Caco-2 (cell line): ENCODE measurements around the gene ZNF385A. TPM values are rescaled to one million over a fixed set of nuclear protein-coding genes. Genes with fewer than 3 reads are reported as not detected.

Source experiments
- BruUV-seq: library from RNA; stranded (reverse); fragments of 400-500 nt; replicated peaks from 2 replicates; lab custom pipeline; 2021; lab: Mats Ljungman, UMichigan
- CTCF ChIA-PET: fragments of 300-600 bp; sonication (Branson Sonifier 250); formaldehyde crosslinking; loops from one replicate; lab custom pipeline; 2022; ENCODE audit warnings: antibody characterized with exemption; lab: Charles Lee
- POLR2A ChIA-PET: fragments of 300-600 bp; sonication (Branson Sonifier 250); formaldehyde crosslinking; loops from one replicate; lab custom pipeline; 2022; ENCODE audit warnings: antibody characterized with exemption; lab: Charles Lee
- DNase-seq, 2 experiments: peaks; one replicate each; pipeline versions ENCODE4 v3.0.0 to v3.0.0-alpha.2; 2020 to 2022
- H3K27me3 ChIP-seq: replicated peaks from 2 replicates; pipeline ENCODE4 v1.6.0; 2011; ENCODE audit warnings: low read length; ENCODE audit not compliant: control insufficient read depth, insufficient read depth
- H3K36me3 ChIP-seq: 2 replicates; pipeline ENCODE4 v1.5.1; 2011; ENCODE audit warnings: low read length; ENCODE audit not compliant: control insufficient read depth, insufficient read depth
- H3K4me1 ChIP-seq: fragments of 250-450 bp; sonication (Bioruptor Pico); 2 replicates; pipeline ENCODE4 v1.5.1; 2020; ENCODE audit warnings: mild to moderate bottlenecking
- H3K4me3 ChIP-seq: 2 replicates; pipeline ENCODE4 v1.5.1; 2011; ENCODE audit warnings: low read depth, mild to moderate bottlenecking, control low read depth, low read length
- H3K9me3 ChIP-seq: fragments of 250-450 bp; sonication (Bioruptor Pico); 2 replicates; pipeline ENCODE4 v1.5.1; 2020; ENCODE audit warnings: mild to moderate bottlenecking, moderate library complexity
- H3K27ac Mint-ChIP-seq: one replicate; pipeline ENCODE4 v1.8.0; 2022; ENCODE audit warnings: mixed read lengths; ENCODE audit not compliant: unreplicated experiment
- H3K27me3 Mint-ChIP-seq: one replicate; pipeline ENCODE4 v1.8.0; 2022; ENCODE audit warnings: mixed read lengths; ENCODE audit not compliant: insufficient read depth, unreplicated experiment
- H3K36me3 Mint-ChIP-seq: one replicate; pipeline ENCODE4 v1.8.0; 2022; ENCODE audit warnings: mild to moderate bottlenecking, mixed read lengths; ENCODE audit not compliant: insufficient read depth, unreplicated experiment
- H3K4me1 Mint-ChIP-seq: one replicate; pipeline ENCODE4 v1.8.0; 2022; ENCODE audit warnings: low read depth, mixed read lengths; ENCODE audit not compliant: unreplicated experiment
- H3K4me3 Mint-ChIP-seq: one replicate; pipeline ENCODE4 v1.8.0; 2022; ENCODE audit warnings: mild to moderate bottlenecking, moderate library complexity, mixed read lengths; ENCODE audit not compliant: unreplicated experiment
- H3K9me3 Mint-ChIP-seq: one replicate; pipeline ENCODE4 v1.8.0; 2022; ENCODE audit warnings: mixed read lengths; ENCODE audit not compliant: unreplicated experiment
- intact Hi-C: fragments of 100-400 bp; cut with micrococcal nuclease; formaldehyde crosslinking; loops from one replicate; pipeline ENCODE4 v1.10.0; 2022; ENCODE audit not compliant: unreplicated experiment
- total RNA-seq: library from RNA; stranded (reverse); gene quantifications from 2 replicates; pipeline ENCODE4 v1.2.3, GENCODE V29; 2022
- TF ChIP-seq, protein P1 (sequence below), 2 experiments: fragments of 200-600 bp in 1 of 2; IDR thresholded peaks; 1 replicate in 1 of 2; 2 replicates in 1 of 2; pipeline versions ENCODE4 v1.5.1 to v1.8.0; 2011 to 2022; ENCODE audit warnings: antibody characterized with exemption in 1 of 2, control low read depth in 1 of 2, inconsistent platforms in 1 of 2, low read depth in 1 of 2, low read length in 1 of 2, mild to moderate bottlenecking in 1 of 2, moderate library complexity in 1 of 2; ENCODE audit not compliant: insufficient read depth in 1 of 2, severe bottlenecking in 1 of 2, unreplicated experiment in 1 of 2

Gene ZNF385A
- total RNA-seq, 1 experiment from 2014 or later = 8.4 TPM

- DNase-seq = no peak
- POLR2A ChIA-PET = no interaction called here
- CTCF ChIA-PET = no interaction called here
- Mint-ChIP-seq H3K36me3 (peaks cover 8% of the 10 kb centered on the region), H3K27ac (no peak overlapping the region), H3K4me3 (no peak overlapping the region), H3K9me3 (no peaks in the 10 kb centered on the region), H3K4me1 (no peaks in the 10 kb centered on the region), H3K27me3 (no peaks in the 10 kb centered on the region)
- Histone ChIP-seq H3K36me3 (no peaks in the 10 kb centered on the region), H3K9me3 (no peaks in the 10 kb centered on the region), H3K4me1 (peaks cover 6% of the 10 kb centered on the region; the same call in 1 of the 2 replicates), H3K4me3 (no peak overlapping the region), H3K27me3 (no peaks in the 10 kb centered on the region)
- TF ChIP-seq, protein P1, sequence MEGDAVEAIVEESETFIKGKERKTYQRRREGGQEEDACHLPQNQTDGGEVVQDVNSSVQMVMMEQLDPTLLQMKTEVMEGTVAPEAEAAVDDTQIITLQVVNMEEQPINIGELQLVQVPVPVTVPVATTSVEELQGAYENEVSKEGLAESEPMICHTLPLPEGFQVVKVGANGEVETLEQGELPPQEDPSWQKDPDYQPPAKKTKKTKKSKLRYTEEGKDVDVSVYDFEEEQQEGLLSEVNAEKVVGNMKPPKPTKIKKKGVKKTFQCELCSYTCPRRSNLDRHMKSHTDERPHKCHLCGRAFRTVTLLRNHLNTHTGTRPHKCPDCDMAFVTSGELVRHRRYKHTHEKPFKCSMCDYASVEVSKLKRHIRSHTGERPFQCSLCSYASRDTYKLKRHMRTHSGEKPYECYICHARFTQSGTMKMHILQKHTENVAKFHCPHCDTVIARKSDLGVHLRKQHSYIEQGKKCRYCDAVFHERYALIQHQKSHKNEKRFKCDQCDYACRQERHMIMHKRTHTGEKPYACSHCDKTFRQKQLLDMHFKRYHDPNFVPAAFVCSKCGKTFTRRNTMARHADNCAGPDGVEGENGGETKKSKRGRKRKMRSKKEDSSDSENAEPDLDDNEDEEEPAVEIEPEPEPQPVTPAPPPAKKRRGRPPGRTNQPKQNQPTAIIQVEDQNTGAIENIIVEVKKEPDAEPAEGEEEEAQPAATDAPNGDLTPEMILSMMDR (IDR thresholded peaks at IDR 0.05; ENCODE audit: insufficient read depth in 1 of 2, low read depth in 1 of 2, low read length in 1 of 2, severe bottlenecking in 1 of 2, unreplicated experiment in 1 of 2) = no peak
- BruUV-seq = no TSS peak
- intact Hi-C loops = no loop called here
Measured at GRCh38 chr12:54372113-54372806, 12.3 kb downstream of the ZNF385A start.

- intact Hi-C loops = no loop called here
- DNase-seq = no peak
Measured at GRCh38 chr12:54371328-54372112, 13.0 kb downstream of the ZNF385A start.

GRCh38 chr12:54370171-54370730, 14.3 kb downstream of the ZNF385A start:
- Histone ChIP-seq H3K36me3 (no peaks in the 10 kb centered on the region), H3K4me1 (peaks cover 6% of the 10 kb centered on the region; the same call in 1 of the 2 replicates), H3K9me3 (no peaks in the 10 kb centered on the region), H3K27me3 (no peaks in the 10 kb centered on the region), H3K4me3 (no peak overlapping the region)
- intact Hi-C loops = no loop called here
- no TSS peak for BruUV-seq
- ChIA-PET POLR2A (no interaction called here), CTCF (interaction anchor here (0.6 to 1.8 kb wide), 4 partner anchors 9 to 69 kb away, joined by 3 to 10 read pairs (median 6); no protein-coding TSS in a partner anchor)
- Mint-ChIP-seq H3K9me3 (no peaks in the 10 kb centered on the region), H3K27me3 (no peaks in the 10 kb centered on the region), H3K27ac (no peak overlapping the region), H3K36me3 (peaks cover 8% of the 10 kb centered on the region), H3K4me1 (no peaks in the 10 kb centered on the region), H3K4me3 (no peak overlapping the region)
- TF ChIP-seq, protein P1 (IDR thresholded peaks at IDR 0.05; ENCODE audit: insufficient read depth in 1 of 2, low read depth in 1 of 2, low read length in 1 of 2, severe bottlenecking in 1 of 2, unreplicated experiment in 1 of 2) = peak in 1 of 2 experiments; percentile 55
- DNase-seq = no peak

More at GRCh38 chr12:54371328-54372112, 13.0 kb downstream of the ZNF385A start:
- Histone ChIP-seq H3K9me3 (no peaks in the 10 kb centered on the region), H3K4me3 (no peak overlapping the region), H3K27me3 (no peaks in the 10 kb centered on the region), H3K36me3 (no peaks in the 10 kb centered on the region), H3K4me1 (peaks cover 6% of the 10 kb centered on the region; the same call in 1 of the 2 replicates)
- H3K36me3 Mint-ChIP-seq = peaks cover 8% of the 10 kb centered on the region
- H3K4me3 Mint-ChIP-seq = no peak overlapping the region
- BruUV-seq = no TSS peak
- H3K4me1 Mint-ChIP-seq = no peaks in the 10 kb centered on the region
- no peaks in the 10 kb centered on the region for H3K27me3 Mint-ChIP-seq
- H3K27ac Mint-ChIP-seq = no peak overlapping the region
- TF ChIP-seq, protein P1 (IDR thresholded peaks at IDR 0.05; ENCODE audit: insufficient read depth in 1 of 2, low read depth in 1 of 2, low read length in 1 of 2, severe bottlenecking in 1 of 2, unreplicated experiment in 1 of 2) = no peak
- ChIA-PET POLR2A (no interaction called here), CTCF (interaction anchor here (1.8 kb wide), 1 partner anchor 8 kb away, joined by 10 read pairs; no protein-coding TSS in a partner anchor)
- no peaks in the 10 kb centered on the region for H3K9me3 Mint-ChIP-seq
